Measurements from ENCODE around the gene KTN1.

The KTN1 gene

GRCh38 chr14:55605793-55606192 is 25.8 kb downstream of the KTN1 start:
- no peak for DNase-seq (ENCODE audit: low spot score)

- DNase-seq (ENCODE audit: low spot score) = no peak
These were observed 27.4 kb downstream of the KTN1 start for GRCh38 chr14:55607386-55607785.

- DNase-seq (ENCODE audit: low spot score) = no peak
These were observed 29.7 kb downstream of the KTN1 start for GRCh38 chr14:55609681-55610080.

- DNase-seq (ENCODE audit: low spot score) = no peak
These were observed 30.8 kb downstream of the KTN1 start for GRCh38 chr14:55610713-55611370.

DNA sequence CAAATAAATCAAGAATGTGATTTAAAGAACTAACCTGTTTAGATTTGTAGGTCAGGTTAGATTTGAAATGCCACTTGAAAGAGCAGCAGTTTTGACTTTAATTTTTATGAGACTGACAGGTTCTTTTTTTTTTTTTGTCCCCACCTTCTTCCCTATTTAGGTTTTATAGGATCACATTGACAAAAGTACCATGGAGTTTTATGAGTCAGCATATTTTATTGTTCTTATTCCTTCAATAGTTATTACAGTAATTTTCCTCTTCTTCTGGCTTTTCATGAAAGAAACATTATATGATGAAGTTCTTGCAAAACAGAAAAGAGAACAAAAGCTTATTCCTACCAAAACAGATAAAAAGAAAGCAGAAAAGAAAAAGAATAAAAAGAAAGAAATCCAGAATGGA is 31.9 kb downstream of the KTN1 start:
- no peak for DNase-seq (ENCODE audit: low spot score)

- DNase-seq (ENCODE audit: low spot score) = no peak
These were observed 34.3 kb downstream of the KTN1 start for GRCh38 chr14:55614304-55614703.

DNA sequence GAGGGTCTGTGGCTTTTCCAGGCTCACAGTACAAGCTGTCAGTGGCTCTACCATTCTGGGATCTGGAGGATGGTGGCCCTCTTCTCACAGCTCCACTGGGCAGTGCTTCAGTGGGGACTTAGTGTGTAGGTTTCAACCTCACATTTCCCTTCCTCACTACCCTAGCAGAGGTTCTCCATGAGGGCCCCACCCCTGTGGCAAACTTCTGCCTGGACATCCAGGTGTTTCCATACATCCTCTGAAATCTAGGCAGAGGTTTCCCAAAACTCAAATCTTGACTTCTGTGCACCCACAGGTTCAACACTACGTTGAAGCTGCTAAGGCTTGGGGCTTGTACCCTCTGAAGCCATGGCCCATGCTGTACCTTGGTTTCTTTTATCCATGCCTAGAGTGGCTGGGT is 40.3 kb downstream of the KTN1 start:
- no peak for DNase-seq (ENCODE audit: low spot score)

- no peak for DNase-seq (ENCODE audit: low spot score)
These were observed 41.0 kb downstream of the KTN1 start for GRCh38 chr14:55620981-55621380.

- no peak for DNase-seq (ENCODE audit: low spot score)
These were observed 41.4 kb downstream of the KTN1 start for GRCh38 chr14:55621391-55621790.

DNA sequence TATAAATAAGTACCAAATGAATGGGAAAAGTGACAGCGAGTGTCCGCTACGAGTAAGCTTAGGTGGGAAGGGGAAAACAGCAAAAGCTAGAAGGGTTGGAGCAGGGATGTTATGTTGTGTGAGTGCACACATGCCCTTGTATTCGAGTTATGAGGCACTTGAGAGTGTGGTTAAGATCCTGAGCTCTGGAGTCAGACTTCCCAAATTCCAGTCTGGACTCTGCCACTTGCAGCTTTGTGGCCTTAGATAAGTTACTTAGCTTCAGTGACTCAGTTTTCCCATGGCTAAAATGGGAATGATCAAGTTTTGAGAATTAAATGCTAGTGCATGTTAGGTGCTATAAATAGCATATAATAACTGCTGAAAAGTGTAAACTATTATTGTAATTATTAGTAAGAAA is 44.9 kb downstream of the KTN1 start:
- DNase-seq (ENCODE audit: low spot score) = no peak

DNA sequence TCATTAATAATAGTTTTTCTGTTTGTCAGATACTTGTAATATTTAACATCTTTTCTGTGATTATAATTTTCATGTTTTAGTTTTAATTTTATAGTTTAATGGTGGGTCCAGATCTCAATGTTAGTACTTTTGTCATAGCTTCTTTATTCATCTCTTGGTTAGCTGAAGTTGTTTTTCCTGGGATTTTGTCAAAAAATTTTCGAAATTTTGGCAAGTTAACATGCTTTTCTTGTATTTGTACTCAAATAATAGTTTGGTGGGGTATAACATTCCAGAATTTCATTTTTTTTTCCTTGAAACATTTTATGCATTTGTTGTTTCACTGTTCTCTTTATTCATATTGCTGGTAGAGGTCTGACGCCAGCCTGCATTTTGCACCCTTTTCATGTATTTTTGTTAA is 45.5 kb downstream of the KTN1 start:
- no peak for DNase-seq (ENCODE audit: low spot score)

DNA sequence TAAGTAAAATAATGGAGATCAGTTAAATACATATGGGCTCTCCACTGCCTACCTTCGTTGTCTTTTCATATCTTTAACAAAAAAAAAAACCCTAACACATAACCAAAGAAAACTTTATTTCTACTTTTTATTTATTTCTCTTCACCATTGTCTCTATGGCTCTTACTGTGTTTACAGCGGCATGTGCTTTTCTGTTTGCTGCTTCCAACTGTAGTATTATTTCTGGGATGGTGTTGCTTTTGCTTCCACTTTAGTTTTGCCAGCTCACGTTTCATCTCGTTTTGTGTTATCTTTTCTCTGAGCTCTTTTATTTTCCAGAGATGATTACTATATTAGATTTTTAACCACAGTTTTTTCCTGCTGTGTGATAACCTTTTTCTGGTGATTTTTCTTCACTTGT is 46.1 kb downstream of the KTN1 start:
- DNase-seq (ENCODE audit: low spot score) = no peak

DNA sequence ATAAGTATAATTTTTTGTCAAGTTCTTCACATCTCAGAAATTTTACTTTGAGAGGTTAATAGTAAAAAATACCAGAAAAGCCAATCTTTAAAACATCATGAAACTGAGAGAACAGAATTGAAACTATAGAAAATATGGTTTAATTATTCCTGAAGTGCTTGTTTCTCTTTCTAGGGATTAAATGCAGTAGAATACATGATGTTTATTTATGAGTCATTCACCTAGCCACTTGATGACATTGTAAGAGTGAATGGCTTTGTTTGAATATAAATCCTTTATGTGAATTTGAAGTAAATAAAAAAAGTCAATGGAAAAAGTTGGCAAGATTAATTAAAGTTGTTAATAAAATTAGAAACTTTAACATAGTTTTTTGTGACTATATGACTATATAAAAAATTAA is 48.4 kb downstream of the KTN1 start:
- no peak for DNase-seq (ENCODE audit: low spot score)

DNA sequence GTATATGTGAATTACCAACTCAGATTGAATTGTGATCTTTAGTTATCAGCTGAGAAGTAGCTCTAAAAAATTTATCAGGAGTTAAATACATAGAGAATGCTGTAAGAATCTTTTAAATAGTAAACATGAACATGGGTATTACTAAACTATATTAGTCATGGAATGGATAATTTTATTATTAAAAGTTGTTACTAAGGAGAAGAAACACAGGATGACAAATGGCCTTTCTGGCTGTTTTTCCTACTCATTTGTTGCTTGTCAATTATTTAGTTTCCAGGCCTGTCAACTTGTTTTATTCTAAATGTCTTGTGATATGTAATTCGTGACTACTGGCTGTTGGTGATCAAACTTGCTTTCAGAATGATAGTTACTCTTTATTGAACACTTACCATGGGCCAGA is 58.7 kb downstream of the KTN1 start:
- DNase-seq (ENCODE audit: low spot score) = no peak

- DNase-seq (ENCODE audit: low spot score) = no peak
These were observed 61.3 kb downstream of the KTN1 start for GRCh38 chr14:55641290-55641689.

- DNase-seq (ENCODE audit: low spot score) = no peak
These were observed 61.9 kb downstream of the KTN1 start for GRCh38 chr14:55641954-55642353.

- no peak for DNase-seq (ENCODE audit: low spot score)
These were observed 65.1 kb downstream of the KTN1 start for GRCh38 chr14:55645145-55645544.

DNA sequence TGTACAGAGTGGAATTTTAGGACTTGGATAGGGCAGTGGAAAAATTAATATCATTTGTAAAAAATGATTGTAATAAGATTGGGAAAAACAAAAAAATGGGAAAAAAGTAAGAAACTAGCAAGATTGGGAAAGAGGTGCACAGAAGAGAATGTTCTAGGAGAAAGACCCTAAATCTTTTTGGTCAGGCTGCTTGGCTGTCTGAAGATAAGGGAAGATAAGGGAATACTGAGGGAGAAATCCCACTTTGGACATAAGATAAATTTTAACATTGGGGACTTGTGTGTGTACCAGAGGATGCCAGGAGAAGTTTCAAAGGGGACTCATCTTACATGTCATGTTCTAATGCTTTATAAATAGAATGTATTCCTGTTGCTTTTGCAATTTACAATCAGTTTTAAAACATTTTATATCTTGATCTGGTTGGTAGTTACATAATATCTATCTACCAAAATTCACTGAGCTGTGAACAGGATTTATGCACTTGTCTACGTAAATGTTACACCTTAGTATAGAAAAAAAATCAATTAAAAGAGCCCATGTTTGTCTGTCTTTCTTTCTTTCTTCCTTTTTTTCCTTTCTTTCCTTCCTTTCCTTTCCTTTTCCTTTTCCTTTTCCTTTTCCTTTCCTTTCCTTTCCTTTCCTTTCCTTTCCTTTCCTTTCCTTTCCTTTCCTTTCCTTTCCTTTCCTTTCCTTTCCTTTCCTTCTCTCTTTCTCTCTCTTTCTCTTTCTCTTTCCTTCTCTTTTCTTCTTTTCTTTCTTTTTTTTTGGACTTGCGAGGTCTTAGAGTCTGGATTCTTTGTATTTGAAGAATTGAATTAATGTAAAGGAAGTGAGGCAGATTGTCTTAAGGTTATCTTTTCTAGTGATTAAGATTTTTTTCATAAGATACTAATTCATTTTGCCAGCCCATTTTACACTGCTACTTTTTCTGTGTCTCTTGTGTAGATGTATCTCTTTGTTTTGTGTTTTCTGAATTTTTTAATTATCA is 66.1 kb downstream of the KTN1 start:
- DNase-seq (ENCODE audit: low spot score) = no peak

DNA sequence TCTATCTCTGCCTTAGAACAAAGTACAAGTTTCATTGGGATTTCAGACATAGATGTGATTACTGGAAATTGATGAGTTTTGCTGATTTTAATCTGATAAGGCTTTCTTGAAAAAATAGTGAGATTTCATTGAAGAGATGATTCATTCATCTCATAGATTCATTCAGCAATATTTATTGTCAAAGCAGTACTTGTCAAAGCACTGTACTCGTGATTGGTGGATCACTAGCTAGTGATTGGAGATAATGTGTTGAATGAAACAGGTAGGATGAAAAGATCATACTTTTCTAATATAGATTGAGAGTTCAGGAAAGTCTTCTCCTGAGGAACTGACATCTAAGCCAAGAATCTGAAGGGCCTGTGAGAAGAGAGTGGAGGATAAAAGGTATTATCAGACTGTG is 71.0 kb downstream of the KTN1 start:
- no peak for DNase-seq (ENCODE audit: low spot score)

DNA sequence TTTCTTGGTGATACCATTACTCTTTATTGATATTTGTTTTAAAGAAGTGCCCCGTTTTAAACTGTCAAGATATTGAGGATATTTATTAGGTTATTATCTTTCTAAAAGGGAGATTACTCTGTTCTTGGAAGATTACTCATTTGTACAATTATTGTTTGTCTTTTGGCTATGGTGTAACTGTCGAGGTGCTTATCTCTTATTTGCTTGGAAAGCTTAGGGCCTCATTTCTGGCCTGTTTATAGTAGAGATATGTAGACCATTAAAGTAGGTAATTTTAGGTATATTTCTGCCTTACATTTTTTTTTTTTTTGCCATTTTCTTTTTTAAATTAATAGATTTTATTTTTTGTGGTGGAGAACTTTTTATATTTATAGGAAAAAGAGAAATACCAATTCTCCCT is 74.2 kb downstream of the KTN1 start:
- DNase-seq (ENCODE audit: low spot score) = no peak

- no peak for DNase-seq (ENCODE audit: low spot score)
These were observed 81.0 kb downstream of the KTN1 start for GRCh38 chr14:55661029-55661428.

DNA sequence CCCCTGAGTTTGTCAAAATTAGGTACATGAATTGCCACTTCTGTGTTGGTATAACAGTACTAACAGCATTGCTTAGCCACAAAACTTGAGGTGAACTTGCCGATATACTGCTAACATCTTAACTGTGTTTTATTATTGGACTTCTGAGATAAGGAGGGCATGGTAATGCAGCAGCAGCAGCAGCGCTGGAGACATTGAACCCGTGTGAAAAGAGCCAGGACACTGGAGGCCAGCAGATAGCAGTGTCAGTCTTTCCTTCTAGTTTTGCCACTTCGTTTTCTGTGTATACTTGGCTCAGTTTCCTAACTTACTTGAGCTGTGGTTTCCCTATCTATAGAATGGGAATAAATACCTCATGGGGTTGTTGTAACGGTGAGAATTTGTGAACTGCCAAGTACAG is 82.7 kb downstream of the KTN1 start:
- peak; percentile 44 for DNase-seq (ENCODE audit: low spot score)

DNA sequence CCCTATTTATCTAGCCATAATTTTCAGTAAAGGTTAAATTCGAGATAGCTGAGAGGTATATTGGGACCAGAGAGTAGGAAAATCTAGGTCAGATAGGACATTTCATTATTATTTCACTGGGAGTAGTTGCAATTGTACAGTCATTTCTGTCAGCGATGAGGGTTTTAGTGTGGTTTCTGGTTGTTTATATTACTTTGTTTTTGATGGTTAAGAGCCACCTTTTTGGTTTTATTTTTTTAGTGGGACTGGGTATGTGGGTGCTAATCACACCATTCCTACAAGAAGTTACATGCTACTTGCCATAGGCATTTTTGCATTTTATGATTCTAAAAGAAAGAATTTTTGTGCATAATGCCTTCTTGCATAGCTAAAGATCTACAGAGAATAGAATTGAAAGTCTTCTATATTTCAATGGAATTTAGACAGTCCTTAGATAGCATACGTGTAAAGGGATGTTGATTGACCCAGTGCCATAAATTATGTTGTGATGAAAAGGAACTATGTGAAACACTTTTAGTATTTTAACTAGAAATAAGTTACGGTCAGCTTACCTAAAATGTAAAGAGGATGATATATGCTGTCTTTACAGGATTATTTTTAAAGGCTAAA is 85.2 kb downstream of the KTN1 start:
- no peak for DNase-seq (ENCODE audit: low spot score)

Data from hematopoietic multipotent progenitor cell treated with erythropoietin and hydrocortisone succinate and interleukin-3 and kit ligand, for 15 days (in vitro differentiated cells).